ENCODE results near the gene APBA1.

DNA sequence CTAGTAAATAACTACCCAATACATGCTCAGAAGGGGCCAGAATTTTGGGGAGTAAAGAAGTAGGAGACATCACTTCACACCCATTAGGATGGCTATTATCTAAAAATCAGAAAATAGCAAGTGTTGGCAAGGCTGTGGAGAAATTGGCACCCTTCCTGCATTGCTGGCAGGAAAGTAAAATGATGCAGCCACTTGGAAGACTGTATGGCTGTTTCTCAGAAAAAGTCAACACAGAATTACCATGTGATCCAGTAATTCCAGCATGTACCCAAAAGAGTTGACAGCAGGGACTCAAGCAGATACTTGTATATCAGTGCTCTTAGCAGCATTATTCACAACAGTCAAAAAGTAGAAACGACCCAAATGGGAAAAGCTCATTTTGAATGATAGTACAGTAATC is 107.6 kb downstream of the APBA1 start:
- TF ChIP-seq, protein P1, sequence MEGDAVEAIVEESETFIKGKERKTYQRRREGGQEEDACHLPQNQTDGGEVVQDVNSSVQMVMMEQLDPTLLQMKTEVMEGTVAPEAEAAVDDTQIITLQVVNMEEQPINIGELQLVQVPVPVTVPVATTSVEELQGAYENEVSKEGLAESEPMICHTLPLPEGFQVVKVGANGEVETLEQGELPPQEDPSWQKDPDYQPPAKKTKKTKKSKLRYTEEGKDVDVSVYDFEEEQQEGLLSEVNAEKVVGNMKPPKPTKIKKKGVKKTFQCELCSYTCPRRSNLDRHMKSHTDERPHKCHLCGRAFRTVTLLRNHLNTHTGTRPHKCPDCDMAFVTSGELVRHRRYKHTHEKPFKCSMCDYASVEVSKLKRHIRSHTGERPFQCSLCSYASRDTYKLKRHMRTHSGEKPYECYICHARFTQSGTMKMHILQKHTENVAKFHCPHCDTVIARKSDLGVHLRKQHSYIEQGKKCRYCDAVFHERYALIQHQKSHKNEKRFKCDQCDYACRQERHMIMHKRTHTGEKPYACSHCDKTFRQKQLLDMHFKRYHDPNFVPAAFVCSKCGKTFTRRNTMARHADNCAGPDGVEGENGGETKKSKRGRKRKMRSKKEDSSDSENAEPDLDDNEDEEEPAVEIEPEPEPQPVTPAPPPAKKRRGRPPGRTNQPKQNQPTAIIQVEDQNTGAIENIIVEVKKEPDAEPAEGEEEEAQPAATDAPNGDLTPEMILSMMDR (IDR thresholded peaks at IDR 0.05; ENCODE audit: low read depth, low read length, poor library complexity, severe bottlenecking) = no peak
- TF ChIP-seq EZH2phosphoT487 (IDR thresholded peaks at IDR 0.05; ENCODE audit: borderline replicate concordance, low read length) = no peak
